Mesenteric fat pad (tissue), 1 donor: ENCODE data around the gene CORO2B. TPM values are rescaled to one million over a fixed set of nuclear protein-coding genes. Genes with fewer than 3 reads are reported as not detected.

Source experiments
- DNase-seq: peaks from one replicate; pipeline ENCODE4 v3.0.0-alpha.2; 2020; ENCODE audit warnings: low spot score
- total RNA-seq: library from RNA; stranded (reverse); fragmentation: NEBNext Ultra II Directional; extraction: Animal tissue kit (Norgen Biotek cat#: 25700); gene quantifications from one replicate; pipeline ENCODE4 v1.2.1, GENCODE V29; 2021
- donor health status: DM: yes; HTN: yes; CAD: no.

Gene CORO2B
- total RNA-seq, 1 donor from 2014 or later, result 4.9 TPM

DNA sequence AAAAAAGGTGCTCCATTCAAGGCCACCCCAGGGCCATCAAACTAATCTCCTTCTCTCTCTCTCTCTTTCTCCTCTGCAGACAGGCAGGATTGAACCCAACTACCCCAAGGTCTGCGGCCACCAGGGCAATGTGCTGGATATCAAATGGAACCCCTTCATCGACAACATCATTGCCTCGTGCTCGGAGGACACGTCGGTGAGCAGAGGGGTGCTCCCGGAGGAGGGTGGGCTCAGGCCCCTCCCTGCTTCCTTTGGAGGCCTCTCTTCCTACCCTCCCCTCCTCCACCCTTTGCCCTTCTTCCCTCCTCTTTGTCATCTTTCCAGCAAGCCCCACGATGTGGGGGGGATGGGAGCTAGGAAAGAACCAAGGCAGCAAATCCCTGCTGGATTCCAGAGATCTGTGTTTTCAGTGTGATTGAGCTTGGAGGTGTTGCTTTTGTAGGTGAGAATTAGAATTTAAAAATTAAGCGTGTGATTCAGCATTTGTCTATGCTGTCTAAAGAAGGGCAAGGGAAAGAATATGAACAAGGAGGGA is 116.3 kb downstream of the CORO2B start:
- no peak for DNase-seq

- DNase-seq, result no peak
Measured at GRCh38 chr15:68696414-68697363, 117.9 kb downstream of the CORO2B start.

DNA sequence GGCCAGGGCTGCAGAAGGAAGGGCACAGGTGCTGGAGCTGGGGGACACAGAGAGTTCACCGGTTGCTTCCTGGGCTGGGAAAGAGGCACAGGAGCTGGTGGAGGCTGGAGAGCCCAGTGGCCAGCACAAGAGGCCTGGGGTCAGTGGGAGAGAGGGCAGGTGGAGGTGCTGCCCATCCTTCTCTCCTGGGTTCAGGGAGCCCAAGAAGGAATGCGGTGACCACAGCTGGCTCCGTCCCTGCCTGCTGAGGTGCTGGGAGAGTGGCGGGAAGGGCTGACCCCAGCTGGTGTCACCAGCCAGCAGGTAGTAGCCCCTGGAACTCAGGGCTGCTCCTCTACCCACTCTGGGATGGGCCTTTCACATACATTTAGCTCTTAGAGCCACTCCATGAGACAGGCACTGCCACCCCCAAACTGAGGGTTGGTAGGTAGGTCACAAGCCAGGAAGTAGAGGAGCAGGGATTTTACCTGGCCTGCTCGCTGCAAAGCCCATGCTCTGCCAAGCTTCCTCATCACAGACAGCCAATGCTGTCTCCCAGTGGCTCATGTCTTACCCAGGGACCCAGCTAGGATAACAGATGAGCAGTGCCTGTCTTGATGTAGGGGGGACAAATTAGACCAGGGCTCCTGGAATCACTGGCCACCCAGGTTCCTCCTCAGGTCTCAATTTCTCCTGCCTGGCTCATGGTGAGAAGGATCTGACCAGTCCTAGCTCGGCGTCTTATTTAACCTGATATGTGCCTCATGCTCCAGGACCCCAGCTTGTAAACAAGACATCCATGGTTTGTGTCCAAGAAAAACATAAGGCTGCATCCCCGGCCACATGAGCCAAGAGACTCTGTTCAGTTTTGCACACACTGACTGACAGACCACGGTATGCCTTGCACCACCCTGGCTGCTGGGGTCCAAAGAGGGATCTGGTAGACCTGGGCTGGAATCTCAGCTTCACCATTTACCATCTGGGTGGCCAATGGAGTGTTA is 119.2 kb downstream of the CORO2B start:
- DNase-seq, result no peak

- no peak for DNase-seq
Measured at GRCh38 chr15:68698708-68699107, 119.9 kb downstream of the CORO2B start.

- DNase-seq, result no peak
Measured at GRCh38 chr15:68699124-68699880, 120.5 kb downstream of the CORO2B start.

- no peak for DNase-seq
Measured at GRCh38 chr15:68699881-68700454, 121.2 kb downstream of the CORO2B start.

DNA sequence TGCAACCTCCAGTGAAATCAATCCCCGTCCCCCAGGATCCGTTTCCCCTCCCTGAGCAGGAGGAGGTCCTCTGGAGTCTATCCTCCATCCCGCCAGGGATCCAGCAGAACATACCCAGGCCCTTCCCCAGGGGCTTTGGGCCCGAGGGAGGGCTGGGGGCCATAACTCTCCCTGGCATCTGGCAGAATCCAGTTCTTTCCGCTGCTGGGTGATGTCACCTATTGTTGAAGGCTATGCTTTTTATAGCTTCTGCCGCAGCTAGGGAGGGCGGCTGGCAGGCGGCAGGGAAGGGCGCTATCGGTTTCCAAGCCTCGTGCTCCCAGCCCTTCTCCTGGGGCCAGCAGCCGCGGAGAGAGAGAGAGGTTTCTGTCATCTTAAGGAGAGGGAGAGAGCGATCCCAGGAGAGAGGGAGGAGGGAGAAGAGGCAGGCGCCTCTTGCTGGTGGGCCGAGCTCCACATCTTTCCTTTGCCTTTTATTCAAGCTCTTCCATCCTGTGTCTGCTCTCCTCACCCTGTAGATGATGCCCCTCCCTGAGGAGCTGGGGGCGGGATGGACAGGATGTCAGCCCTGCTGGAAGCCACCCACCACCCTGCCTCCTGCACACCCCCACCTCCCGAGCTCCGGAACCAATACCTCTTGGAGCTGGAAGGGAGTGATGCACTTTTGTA is 121.8 kb downstream of the CORO2B start:
- no peak for DNase-seq

- DNase-seq, result no peak
Measured at GRCh38 chr15:68701886-68702285, 123.1 kb downstream of the CORO2B start.

GRCh38 chr15:68704496-68705021 is 125.8 kb downstream of the CORO2B start:
- no peak for DNase-seq

DNA sequence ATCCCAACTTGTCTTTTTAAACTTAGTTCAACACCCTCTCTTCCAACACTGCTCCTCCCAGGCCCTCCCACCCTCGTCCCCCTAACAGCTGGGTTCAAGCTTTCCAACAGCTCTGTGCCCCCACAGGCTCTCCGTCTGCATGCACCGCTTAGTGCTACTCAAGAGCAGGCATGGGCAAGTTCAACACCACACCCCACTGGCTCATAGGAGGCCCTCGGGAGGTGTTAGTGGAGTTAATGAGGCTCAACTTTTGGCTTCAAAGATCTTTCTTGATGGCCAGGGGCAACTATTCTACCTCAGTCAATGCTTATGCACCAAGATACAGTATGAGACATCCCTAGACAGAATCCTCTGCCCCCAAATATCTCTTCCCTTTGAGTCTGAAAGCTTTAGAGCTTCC is 127.5 kb downstream of the CORO2B start:
- no peak for DNase-seq

DNA sequence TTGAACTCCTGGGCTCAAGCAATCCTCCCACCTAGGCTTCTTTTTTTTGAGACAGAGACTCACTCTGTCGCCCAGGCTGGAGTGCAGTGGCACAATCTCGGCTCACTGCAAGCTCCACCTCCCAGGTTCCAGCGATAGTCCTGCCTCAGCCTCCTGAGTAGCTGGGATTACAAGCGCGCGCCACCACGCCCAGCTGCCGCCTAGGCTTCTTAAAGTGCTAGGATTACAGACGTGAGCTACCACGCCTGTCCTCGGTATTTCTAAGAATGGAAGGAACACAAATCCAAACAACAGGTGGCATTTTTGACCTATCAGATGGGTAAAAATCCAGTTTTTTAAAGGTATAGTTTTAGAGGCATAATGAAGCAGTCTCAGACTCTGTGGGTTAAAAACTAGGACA is 128.1 kb downstream of the CORO2B start:
- no peak for DNase-seq

DNA sequence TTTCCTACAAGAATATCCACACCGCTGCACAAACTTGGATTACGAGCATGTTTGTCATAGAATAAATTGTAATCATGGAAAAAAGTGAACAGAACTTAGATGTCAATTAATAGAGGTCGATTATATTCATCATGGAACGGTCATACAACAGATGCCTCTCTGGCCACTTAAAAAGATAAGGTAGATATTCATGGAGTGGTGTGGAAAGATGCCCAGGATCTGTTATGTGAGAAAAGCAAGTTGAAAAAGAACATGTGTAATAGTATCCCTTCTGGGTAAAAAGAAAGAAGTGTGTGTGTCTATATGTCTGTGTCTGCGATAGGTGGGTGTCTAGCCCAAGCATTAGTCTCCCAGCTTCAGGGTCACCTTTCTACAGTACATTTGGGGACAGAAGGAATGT is 128.6 kb downstream of the CORO2B start:
- no peak for DNase-seq

DNA sequence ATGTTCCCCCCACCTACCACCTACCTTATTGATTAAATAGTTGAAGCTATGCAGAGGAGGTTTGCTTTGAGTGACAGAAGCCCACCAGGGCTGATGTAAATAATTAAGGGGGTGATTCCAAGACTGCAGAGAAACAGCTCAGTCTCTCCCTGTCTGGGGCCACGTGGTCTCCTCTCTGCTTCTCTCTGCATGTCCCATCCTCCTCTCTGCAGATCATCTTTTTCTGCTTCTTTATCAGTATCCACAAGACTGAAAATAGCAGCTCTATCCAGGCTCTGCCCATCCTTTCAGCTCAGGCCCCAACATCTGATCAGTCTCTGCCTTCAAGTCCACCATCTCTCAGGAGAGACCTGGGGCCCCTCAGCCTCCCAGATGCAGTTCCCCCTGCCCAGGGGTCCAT is 131.1 kb downstream of the CORO2B start:
- no peak for DNase-seq

GRCh38 chr15:68710536-68710935 is 131.7 kb downstream of the CORO2B start:
- no peak for DNase-seq

DNA sequence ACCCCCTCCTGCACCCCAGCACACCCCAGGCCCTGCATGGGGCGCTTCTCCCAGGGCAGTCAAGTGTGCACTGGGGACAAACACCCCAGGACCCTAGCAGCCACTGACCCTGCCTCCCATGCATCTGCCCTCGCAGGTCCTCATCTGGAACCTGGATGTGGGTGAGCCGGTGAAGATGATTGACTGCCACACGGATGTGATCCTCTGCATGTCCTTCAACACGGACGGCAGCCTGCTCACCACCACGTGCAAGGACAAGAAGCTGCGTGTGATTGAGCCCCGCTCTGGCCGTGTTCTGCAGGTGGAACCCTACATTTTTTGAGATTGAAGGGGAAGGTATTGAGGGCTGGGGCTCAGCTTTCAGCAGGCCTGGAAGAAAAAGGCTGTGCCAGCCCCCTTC is 132.6 kb downstream of the CORO2B start:
- DNase-seq, result no peak

DNA sequence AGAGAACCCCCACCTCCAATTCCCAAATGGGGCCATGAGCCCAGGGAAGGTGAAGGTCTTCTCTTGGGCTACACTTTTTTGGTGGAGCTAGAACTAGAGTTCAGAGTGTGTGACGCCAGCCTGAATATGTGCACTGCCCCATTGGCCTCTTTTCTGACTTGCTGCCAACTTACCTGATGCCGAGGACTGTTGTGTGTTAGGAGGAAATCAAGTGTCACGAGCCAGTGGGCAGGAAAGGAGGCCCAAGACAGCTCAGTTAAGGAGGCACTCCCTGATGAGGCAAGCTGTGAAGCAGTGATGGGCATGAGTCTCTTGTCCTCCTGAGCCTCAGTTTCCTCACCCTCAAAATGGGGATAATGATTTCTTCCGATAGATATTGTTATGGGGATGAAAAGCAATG is 134.1 kb downstream of the CORO2B start:
- no peak for DNase-seq

- DNase-seq, result no peak
Measured at GRCh38 chr15:68713874-68714273, 135.1 kb downstream of the CORO2B start.

DNA sequence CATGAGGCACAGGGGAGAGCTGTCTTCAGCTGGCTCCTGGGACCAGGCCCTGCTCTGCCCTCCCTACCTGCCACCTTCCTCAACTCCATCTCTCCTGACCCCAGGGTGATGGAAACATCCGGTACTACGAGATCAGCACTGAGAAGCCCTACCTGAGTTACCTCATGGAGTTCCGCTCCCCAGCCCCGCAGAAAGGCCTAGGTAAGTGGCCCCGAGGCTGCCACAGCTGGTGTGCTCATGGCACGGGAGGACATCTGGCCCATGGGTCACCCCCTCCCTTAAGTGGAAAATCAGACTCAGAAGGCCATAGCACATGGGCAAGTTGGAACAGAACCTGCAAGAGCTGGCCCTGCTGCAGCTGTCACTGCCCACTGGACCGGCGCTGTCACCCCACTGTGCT is 136.3 kb downstream of the CORO2B start:
- DNase-seq, result no peak

GRCh38 chr15:68717951-68718350 is 139.2 kb downstream of the CORO2B start:
- no peak for DNase-seq

DNA sequence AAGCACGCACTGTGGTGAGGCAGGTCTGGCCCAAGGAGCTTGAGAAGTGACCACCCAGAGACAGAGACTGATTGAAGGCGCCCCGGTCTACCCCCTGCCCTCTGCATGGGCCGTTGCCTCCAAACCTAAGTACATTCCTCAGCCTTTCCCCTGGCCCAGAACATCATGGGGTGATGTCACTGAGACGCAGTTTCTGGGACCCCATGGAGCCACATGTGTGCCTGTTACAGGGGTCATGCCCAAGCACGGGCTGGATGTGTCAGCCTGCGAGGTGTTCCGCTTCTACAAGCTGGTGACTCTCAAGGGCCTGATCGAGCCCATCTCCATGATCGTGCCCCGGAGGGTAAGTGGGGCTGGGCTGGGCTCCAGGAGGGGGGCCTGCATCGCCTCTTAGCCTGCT is 139.7 kb downstream of the CORO2B start:
- no peak for DNase-seq
